Fibroblast of skin of left biceps (primary cell): ENCODE data around the gene TRMT44.

Experiments
- DNase-seq, 2 experiments: peaks; one replicate each; pipeline ENCODE4 v3.0.0-alpha.2; 2013; ENCODE audit warnings: low read depth in 2 of 2

Gene TRMT44

DNA sequence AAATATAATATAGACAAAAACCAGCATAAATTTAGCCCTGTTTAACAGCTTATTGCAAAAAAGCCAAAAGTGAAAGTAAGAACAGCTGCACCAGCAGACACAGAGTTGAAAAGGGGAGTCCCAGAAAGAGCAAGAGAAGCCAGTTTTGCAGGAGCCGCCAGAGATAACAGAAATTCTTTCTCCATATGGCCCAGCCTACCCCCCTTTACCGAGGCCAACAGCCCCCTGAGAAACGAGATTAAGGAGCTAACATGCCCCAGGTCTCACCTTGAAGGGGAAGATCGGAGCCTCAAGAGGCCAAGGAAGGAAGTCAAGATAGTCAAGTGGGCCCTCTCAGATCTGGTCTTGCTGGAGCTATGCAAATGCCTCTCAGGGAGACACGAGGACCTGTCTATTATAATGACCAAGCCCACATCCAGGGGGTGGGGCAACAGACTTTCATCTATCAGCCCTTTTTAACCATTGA, 4.9 kb upstream of the TRMT44 start:
- DNase-seq: no peak

GRCh38 chr4:8437281-8437680, 3.3 kb upstream of the TRMT44 start:
- DNase-seq: no peak

DNA sequence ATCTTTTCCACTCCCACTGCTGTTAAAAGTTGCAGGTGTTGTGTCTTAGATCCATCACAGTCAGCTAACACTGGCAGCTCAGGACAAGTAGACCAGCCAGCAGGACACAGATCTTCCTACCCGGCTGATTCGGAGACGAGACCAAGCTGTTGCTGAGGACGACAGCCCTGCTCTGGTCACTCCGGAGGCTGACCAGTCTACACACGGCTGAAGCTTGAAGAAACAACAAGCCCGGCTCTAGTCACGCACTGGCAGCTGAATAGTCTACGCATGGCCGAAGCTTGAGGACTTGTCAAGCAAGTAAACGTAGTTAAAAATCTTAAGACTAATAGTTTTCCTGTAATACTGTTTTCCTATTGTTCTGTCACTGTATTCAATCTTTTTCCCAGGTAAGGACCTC, 1.8 kb upstream of the TRMT44 start:
- no peak for DNase-seq

- no peak for DNase-seq
Observed at GRCh38 chr4:8439168-8439567, 1.4 kb upstream of the TRMT44 start.

GRCh38 chr4:8439914-8440491, 574 bp upstream of the TRMT44 start:
- peak in 1 of 2 experiments; percentile 3 for DNase-seq

- no peak for DNase-seq
Observed at GRCh38 chr4:8441499-8442091, 1.0 kb downstream of the TRMT44 start.

- no peak for DNase-seq
Observed at GRCh38 chr4:8442596-8443358, 2.2 kb downstream of the TRMT44 start.

- no peak for DNase-seq
Observed at GRCh38 chr4:8443801-8444200, 3.2 kb downstream of the TRMT44 start.

- no peak for DNase-seq
Observed at GRCh38 chr4:8446122-8446521, 5.5 kb downstream of the TRMT44 start.

- DNase-seq: no peak
Observed at GRCh38 chr4:8451440-8452182, 11.0 kb downstream of the TRMT44 start.

DNA sequence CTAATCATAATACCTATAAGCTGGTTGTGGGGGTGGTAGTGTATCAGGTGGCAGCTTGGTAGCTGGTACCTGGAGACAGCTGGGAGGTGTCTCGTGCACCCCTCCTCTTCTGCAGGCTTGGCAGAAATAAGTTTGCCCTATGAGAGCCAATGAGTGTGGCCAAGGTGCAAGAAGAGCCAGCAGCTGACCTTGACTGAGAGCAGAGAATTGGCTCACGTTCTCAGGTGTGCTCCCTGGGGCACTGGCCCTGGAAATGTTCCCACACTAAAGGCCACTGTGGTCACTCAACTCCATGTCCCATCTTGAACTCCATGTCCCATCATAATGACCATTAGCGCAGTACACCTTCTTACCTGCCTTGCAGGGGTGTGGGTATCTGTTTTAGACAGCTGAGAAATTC, 13.4 kb downstream of the TRMT44 start:
- no peak for DNase-seq

DNA sequence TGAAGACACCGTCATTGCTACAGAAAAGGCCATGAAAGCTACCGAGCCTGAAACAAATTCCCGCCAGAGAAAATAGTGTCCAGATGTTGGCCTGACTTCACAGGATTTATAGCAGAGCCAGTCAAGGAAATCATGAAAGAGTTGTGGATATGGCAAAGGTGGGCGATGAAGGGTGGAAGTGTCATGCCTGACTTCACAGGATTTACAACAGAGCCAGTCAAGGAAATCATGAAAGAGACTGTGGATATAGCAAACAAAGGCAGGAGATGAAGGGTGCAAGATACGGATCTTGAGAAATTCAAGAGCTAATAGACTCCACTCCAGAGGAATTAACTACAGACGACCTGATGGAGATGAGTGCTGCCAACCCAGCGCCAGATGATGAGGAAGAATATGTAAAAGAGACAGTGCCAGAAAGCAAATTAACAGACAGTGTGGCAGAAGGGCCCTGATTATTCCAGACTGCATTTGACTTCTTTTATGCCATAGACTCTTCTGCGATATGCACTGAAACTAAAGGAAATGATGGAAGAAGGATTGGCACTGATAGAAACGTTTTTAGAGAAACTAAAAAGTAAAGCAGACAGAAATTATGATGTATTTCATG, 17.2 kb downstream of the TRMT44 start:
- DNase-seq: no peak

GRCh38 chr4:8459867-8460445, 19.4 kb downstream of the TRMT44 start:
- DNase-seq: no peak

DNA sequence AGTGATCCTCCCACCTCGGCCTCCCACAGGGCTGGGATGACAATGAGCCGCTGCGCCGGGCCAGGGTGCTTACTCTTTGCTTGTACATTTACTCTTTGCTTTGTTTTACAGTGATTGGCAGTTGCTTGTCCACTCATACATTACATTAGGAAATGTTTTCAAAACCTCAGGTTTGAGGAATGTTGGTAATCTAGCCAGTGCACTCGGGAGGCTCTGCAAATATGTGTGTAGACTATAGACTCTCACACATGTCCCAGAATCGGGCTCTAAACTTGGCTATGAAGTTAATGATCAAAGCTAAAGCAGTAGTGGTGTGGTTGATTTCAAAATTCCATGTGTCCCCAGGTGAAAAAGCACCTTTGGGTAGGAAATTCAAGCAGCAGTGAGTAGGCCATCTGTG, 20.5 kb downstream of the TRMT44 start:
- DNase-seq: no peak

- no peak for DNase-seq
Observed at GRCh38 chr4:8461616-8462015, 21.0 kb downstream of the TRMT44 start.

GRCh38 chr4:8463811-8464210, 23.2 kb downstream of the TRMT44 start:
- no peak for DNase-seq

- no peak for DNase-seq
Observed at GRCh38 chr4:8464381-8464780, 23.8 kb downstream of the TRMT44 start.

- no peak for DNase-seq
Observed at GRCh38 chr4:8465615-8466611, 25.3 kb downstream of the TRMT44 start.

GRCh38 chr4:8467016-8467415, 26.4 kb downstream of the TRMT44 start:
- no peak for DNase-seq
